Neural cell (in vitro differentiated cells): ENCODE data around the gene UIMC1. TPM values are rescaled to one million over a fixed set of nuclear protein-coding genes. Genes with fewer than 3 reads are reported as not detected.

Experiments used
- H2AFZ ChIP-seq: fragments of 200-600, 300-800 bp; sonication (generic), shearing (Covaris generic); 2 replicates; pipeline ENCODE4 v1.6.0; 2014; ENCODE audit warnings: low read depth, mild to moderate bottlenecking, antibody characterized with exemption, low read length, moderate library complexity
- H3F3A ChIP-seq: fragments of 200-600 bp; shearing (Covaris generic); 2 replicates; pipeline ENCODE4 v1.6.1; 2016; ENCODE audit warnings: mild to moderate bottlenecking, moderate library complexity, mixed read lengths, antibody characterized with exemption, low read length; ENCODE audit not compliant: insufficient read depth, poor library complexity, severe bottlenecking
- H3K27ac ChIP-seq: fragments of 200-600, 300-800 bp; sonication (generic), shearing (Covaris generic); 2 replicates; pipeline ENCODE4 v1.5.1; 2014; ENCODE audit warnings: mild to moderate bottlenecking, low read length, moderate library complexity
- H3K27me3 ChIP-seq: fragments of 300-800, 200-600 bp; sonication (generic), shearing (Covaris generic); 2 replicates; pipeline ENCODE4 v1.6.0; 2014; ENCODE audit warnings: mild to moderate bottlenecking, low read depth, low read length, moderate library complexity; ENCODE audit not compliant: insufficient read depth
- H3K36me3 ChIP-seq: fragments of 300-800, 200-600 bp; sonication (generic), shearing (Covaris generic); 2 replicates; pipeline ENCODE4 v1.5.1; 2014; ENCODE audit warnings: mild to moderate bottlenecking, antibody characterized with exemption, low read length, moderate library complexity; ENCODE audit not compliant: insufficient read depth
- H3K4me2 ChIP-seq: fragments of 300-800, 200-600 bp; sonication (generic), shearing (Covaris generic); 2 replicates; pipeline ENCODE4 v1.6.0; 2014; ENCODE audit warnings: mild to moderate bottlenecking, low read length
- H3K4me3 ChIP-seq: fragments of 300-800, 200-600 bp; sonication (generic), shearing (Covaris generic); 2 replicates; pipeline ENCODE4 v1.5.1; 2014; ENCODE audit warnings: mild to moderate bottlenecking, low read length, moderate library complexity
- H3K79me2 ChIP-seq: fragments of 200-600 bp; shearing (Covaris generic); replicated peaks from 2 replicates; pipeline ENCODE4 v1.6.0; 2014; ENCODE audit warnings: mild to moderate bottlenecking, low read length, moderate library complexity; ENCODE audit not compliant: insufficient read depth
- H3K9ac ChIP-seq: fragments of 300-800, 200-600 bp; sonication (generic), shearing (Covaris generic); 2 replicates; pipeline ENCODE4 v1.6.1; 2016; ENCODE audit warnings: mild to moderate bottlenecking, low read length, mixed read lengths
- H3K9me2 ChIP-seq: fragments of 200-600 bp; shearing (Covaris generic); 2 replicates; pipeline ENCODE4 v1.6.1; 2016; ENCODE audit warnings: mild to moderate bottlenecking, low read length, mixed read lengths; ENCODE audit not compliant: insufficient read depth
- H3K9me3 ChIP-seq: fragments of 200-600, 300-800 bp; sonication (generic), shearing (Covaris generic); 2 replicates; pipeline ENCODE4 v1.6.1; 2016; ENCODE audit warnings: mild to moderate bottlenecking, mixed run types, low read length, moderate library complexity, mixed read lengths
- H4K20me1 ChIP-seq: fragments of 200-600 bp; shearing (Covaris generic); 2 replicates; pipeline ENCODE4 v1.6.1; 2016; ENCODE audit warnings: mild to moderate bottlenecking, mixed run types; ENCODE audit not compliant: insufficient read depth
- CTCF ChIP-seq: fragments of 450-650 bp; IDR thresholded peaks from 2 replicates; pipeline ENCODE4 v1.5.1; 2014; ENCODE audit warnings: antibody characterized with exemption, mild to moderate bottlenecking, moderate library complexity; ENCODE audit not compliant: poor library complexity, severe bottlenecking
- EZH2 ChIP-seq: fragments of 200-600, 300-800 bp; shearing (Covaris generic), sonication (generic); IDR thresholded peaks from 2 replicates; pipeline ENCODE4 v1.6.1; 2014; ENCODE audit warnings: antibody characterized with exemption, low read length, borderline replicate concordance, mild to moderate bottlenecking; ENCODE audit not compliant: insufficient read depth, poor library complexity, severe bottlenecking
- MXI1 ChIP-seq: fragments of 450-650 bp; conservative IDR thresholded peaks from 2 replicates; pipeline ENCODE4 v1.6.1; 2014; ENCODE audit warnings: antibody characterized with exemption, mild to moderate bottlenecking; ENCODE audit not compliant: poor library complexity, severe bottlenecking
- POLR2AphosphoS5 ChIP-seq: IDR thresholded peaks from 2 replicates; pipeline ENCODE4 v1.6.1; 2012
- RAD21 ChIP-seq: fragments of 450-650 bp; conservative IDR thresholded peaks from 2 replicates; pipeline ENCODE4 v1.6.1; 2014; ENCODE audit warnings: antibody characterized with exemption, mild to moderate bottlenecking, moderate library complexity
- REST ChIP-seq: IDR thresholded peaks from 2 replicates; pipeline ENCODE4 v1.6.1; 2012; ENCODE audit warnings: borderline replicate concordance
- SMC3 ChIP-seq: fragments of 450-650 bp; conservative IDR thresholded peaks from 2 replicates; pipeline ENCODE4 v1.6.1; 2014; ENCODE audit warnings: antibody characterized with exemption, mild to moderate bottlenecking, moderate library complexity; ENCODE audit not compliant: poor library complexity
- TAF1 ChIP-seq: IDR thresholded peaks from 2 replicates; pipeline ENCODE4 v1.6.1; 2012; ENCODE audit warnings: low read depth
- polyA plus RNA-seq: library from polyadenylated mRNA; depleted of rRNA; stranded (reverse); fragments of >200 nt; gene quantifications from 2 replicates; pipeline ENCODE4 v1.2.3, GENCODE V29; 2014

Gene UIMC1
- polyA plus RNA-seq, 1 donor from 2014 or later, result 74.0 TPM

- Histone ChIP-seq H3K9me3 (no peaks in the 10 kb centered on the region), H4K20me1 (no peaks in the 10 kb centered on the region), H3K4me2 (no peak overlapping the region), H3K36me3 (no peaks in the 10 kb centered on the region), H3K9me2 (no peaks in the 10 kb centered on the region), H3K27ac (no peak overlapping the region), H3F3A (no peaks in the 10 kb centered on the region), H3K4me3 (no peak overlapping the region), H3K9ac (no peak overlapping the region), H3K79me2 (no peaks in the 10 kb centered on the region), H2AFZ (no peak overlapping the region), H3K27me3 (no peaks in the 10 kb centered on the region)
- TF ChIP-seq REST, result no peak
- no peak for TF ChIP-seq SMC3
- no peak for TF ChIP-seq POLR2AphosphoS5
- no peak for TF ChIP-seq RAD21
- no peak for TF ChIP-seq TAF1
- no peak for TF ChIP-seq EZH2
- TF ChIP-seq CTCF, result no peak
Measured at GRCh38 chr5:176863765-176864098, 142.8 kb downstream of the UIMC1 start.

- no peak overlapping the region for H3K27ac ChIP-seq
- no peaks in the 10 kb centered on the region for H3K79me2 ChIP-seq
- no peaks in the 10 kb centered on the region for H3F3A ChIP-seq
- H3K9me3 ChIP-seq, result no peaks in the 10 kb centered on the region
- TF ChIP-seq TAF1 (no peak), SMC3 (no peak), POLR2AphosphoS5 (no peak)
- H4K20me1 ChIP-seq, result no peaks in the 10 kb centered on the region
- H3K36me3 ChIP-seq, result no peaks in the 10 kb centered on the region
- H3K4me2 ChIP-seq, result no peak overlapping the region
- no peak overlapping the region for H3K9ac ChIP-seq
- H3K9me2 ChIP-seq, result no peaks in the 10 kb centered on the region
- no peak overlapping the region for H2AFZ ChIP-seq
- H3K27me3 ChIP-seq, result no peaks in the 10 kb centered on the region
- H3K4me3 ChIP-seq, result no peak overlapping the region
Measured at GRCh38 chr5:176863041-176863764, 143.4 kb downstream of the UIMC1 start.

- Histone ChIP-seq H3K9ac (no peak overlapping the region), H4K20me1 (no peaks in the 10 kb centered on the region), H3K27ac (no peak overlapping the region), H3F3A (no peaks in the 10 kb centered on the region), H3K4me3 (no peak overlapping the region), H3K79me2 (no peaks in the 10 kb centered on the region), H3K9me2 (no peaks in the 10 kb centered on the region), H3K4me2 (no peak overlapping the region), H3K36me3 (no peaks in the 10 kb centered on the region), H2AFZ (no peak overlapping the region), H3K27me3 (no peaks in the 10 kb centered on the region), H3K9me3 (no peaks in the 10 kb centered on the region)
- TF ChIP-seq MXI1, result no peak
- no peak for TF ChIP-seq POLR2AphosphoS5
- no peak for TF ChIP-seq CTCF
- no peak for TF ChIP-seq EZH2
- TF ChIP-seq TAF1, result no peak
- no peak for TF ChIP-seq REST
Measured at GRCh38 chr5:176862330-176862995, 144.1 kb downstream of the UIMC1 start.
